ENCODE results near the gene NAGS. TPM values are rescaled to one million over a fixed set of nuclear protein-coding genes. Genes with fewer than 3 reads are reported as not detected.
A peak's percentile ranks its signal among the peaks of the same experiment; 100 is the strongest.
"Not testable (repeated sequence)": the region's sequence is repeated elsewhere in the genome, so short reads cannot be mapped to it uniquely, and the experiment has no call there.

Gene NAGS, protein sequence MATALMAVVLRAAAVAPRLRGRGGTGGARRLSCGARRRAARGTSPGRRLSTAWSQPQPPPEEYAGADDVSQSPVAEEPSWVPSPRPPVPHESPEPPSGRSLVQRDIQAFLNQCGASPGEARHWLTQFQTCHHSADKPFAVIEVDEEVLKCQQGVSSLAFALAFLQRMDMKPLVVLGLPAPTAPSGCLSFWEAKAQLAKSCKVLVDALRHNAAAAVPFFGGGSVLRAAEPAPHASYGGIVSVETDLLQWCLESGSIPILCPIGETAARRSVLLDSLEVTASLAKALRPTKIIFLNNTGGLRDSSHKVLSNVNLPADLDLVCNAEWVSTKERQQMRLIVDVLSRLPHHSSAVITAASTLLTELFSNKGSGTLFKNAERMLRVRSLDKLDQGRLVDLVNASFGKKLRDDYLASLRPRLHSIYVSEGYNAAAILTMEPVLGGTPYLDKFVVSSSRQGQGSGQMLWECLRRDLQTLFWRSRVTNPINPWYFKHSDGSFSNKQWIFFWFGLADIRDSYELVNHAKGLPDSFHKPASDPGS
- total RNA-seq, result 2.0 and 4.9 TPM in 2 replicates

- DNase-seq (ENCODE audit: low read depth in 2 of 2), result peak in 1 of 2 donors; percentile 40
These were observed at the start of gene NAGS for GRCh38 chr17:44004077-44004760. Gene NAGS (plus strand): TSS chr17:44004622. CDS start chr17:44004664, 42 bp downstream.

DNA sequence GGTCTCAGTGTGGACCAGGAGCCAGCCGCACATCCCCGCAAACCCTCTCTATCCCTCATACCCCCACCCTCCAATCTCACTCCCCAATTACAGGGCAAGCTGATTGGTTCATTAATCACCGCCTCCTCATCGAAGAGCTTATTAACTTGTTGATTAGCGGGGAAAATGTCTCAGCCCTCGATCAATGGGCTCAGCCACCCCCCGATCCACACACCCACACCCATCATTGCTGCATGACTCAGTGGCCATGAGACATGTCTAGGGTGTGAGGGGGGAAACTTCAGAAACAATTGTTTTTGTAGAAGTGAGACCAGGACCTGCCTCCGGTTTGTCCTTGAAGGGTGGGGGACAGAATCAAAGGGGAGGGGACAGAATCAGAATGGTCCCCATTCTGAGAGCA lies 48.2 kb upstream of the NAGS start:
- DNase-seq (ENCODE audit: low read depth in 2 of 2), result no peak

DNA sequence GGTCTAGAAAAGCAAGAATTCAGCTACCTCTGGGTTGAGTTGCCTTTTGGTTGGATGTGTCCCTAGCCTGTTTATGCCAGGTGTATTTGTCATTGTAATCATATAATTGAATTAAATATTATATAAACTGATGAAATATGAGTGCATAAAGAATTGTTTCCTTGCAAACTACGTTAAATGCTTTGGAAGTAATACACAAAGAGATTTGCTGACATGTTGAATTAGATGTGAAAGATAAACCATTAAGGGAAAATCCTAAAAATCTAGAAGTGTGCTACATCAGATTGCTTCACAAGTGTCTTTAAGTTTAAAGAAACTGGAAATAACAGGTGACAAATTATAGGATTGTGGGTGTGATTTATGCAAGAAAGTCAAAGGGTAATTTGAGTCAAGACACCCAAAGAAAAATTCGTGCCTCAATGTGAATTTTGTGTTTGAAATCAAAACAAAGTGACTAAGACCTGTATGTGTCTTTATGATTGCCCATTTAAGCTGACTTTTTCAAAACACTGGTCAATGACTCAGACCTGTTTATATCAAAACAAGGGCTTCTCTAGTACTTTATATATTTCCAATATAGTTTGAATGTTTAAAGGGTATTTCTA lies 45.6 kb upstream of the NAGS start:
- peak in 1 of 2 donors; percentile 12 for DNase-seq (ENCODE audit: low read depth in 2 of 2)

- not testable (repeated sequence) for DNase-seq (ENCODE audit: low read depth in 2 of 2)
These were observed 43.1 kb upstream of the NAGS start for GRCh38 chr17:43961292-43961691.

DNA sequence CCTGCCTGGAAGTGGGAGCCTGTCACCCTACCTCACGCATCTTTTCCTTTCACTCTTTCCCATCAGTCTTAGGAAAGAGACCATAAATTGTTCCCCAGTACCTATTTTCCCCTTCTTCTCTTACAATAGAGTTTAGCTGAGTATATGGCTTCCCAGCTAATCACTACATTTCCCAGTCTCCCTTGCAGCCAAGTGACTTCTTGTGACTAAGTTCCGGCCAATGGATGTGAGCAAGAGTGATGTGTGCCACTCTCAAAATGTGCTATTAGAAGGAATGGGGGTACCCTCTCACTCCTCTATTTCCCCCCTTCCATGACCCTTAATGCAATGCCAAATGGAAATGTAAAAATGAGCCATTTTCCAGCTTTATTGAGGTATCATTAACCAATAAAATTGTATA lies 42.5 kb upstream of the NAGS start:
- DNase-seq (ENCODE audit: low read depth in 2 of 2), result no peak

DNA sequence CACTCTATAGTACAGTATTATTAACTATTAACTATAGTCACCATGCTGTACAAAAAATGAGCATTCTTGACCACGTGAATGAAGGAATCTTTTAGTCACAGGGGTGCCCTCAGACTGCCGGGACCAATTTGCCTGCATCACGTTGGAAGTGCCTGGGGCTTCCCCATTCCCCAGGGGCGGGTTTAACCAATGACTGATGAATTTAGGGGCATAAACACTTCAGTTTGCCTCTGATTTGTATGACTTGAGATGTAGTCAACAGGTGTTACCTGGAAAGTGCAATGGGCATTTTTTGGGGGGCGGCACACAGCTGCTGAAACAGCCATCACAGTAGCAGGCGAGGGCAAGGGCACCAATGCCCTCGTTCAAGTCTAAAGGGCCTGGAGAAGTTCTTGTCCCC lies 41.9 kb upstream of the NAGS start:
- DNase-seq (ENCODE audit: low read depth in 2 of 2), result no peak

- no peak for DNase-seq (ENCODE audit: low read depth in 2 of 2)
These were observed 38.1 kb upstream of the NAGS start for GRCh38 chr17:43966276-43966675.

DNA sequence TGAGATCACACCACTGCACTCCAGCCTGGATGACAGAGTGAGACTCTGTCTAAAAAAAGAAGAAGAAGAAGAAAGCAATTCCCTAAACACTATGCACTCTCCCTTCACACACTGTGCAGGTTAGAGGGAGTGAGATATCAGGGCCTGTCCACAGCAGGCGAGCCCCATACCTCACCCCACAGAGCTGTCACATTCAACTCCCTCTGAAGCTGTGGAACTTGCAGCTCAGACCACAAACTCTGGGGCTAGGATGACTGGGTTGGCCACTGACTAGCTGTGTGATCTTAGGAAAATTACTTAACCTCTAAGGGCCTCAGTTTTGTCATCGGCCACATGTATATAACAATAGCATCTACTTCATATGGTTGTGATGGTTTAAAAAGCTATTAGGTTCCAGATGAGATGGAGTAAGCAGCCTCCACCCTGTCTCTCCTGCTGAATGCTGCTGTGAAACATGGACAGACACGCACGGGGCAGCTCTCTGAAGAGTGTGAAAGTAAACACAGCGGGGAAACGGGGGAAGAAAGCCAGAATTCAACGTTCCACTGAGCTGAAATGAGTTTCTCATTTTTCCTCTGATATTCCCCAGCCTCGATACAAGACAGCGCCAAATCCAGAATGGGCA lies 37.1 kb upstream of the NAGS start:
- no peak for DNase-seq (ENCODE audit: low read depth in 2 of 2)

- DNase-seq (ENCODE audit: low read depth in 2 of 2), result no peak
These were observed 34.1 kb upstream of the NAGS start for GRCh38 chr17:43970366-43970765.

DNA sequence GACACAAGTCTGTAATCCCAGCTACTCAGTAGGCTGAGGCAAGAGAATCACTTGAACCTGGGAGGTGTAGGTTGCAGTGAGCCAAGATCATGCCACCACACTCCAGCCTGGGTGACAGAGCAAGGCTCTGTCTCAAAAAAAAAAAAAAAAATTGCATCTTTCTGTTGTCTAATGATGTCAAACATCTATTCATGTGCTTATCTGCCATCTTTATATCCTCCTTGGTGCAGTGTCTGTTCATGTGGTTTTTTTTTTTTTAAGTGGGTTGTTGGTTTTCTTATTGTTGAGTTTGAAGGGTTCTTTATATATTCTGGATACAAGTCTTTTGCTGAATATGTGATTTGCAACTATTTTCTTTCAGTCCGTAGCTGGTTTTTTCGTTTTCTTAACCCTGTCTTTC lies 33.0 kb upstream of the NAGS start:
- not testable (repeated sequence) for DNase-seq (ENCODE audit: low read depth in 2 of 2)

DNA sequence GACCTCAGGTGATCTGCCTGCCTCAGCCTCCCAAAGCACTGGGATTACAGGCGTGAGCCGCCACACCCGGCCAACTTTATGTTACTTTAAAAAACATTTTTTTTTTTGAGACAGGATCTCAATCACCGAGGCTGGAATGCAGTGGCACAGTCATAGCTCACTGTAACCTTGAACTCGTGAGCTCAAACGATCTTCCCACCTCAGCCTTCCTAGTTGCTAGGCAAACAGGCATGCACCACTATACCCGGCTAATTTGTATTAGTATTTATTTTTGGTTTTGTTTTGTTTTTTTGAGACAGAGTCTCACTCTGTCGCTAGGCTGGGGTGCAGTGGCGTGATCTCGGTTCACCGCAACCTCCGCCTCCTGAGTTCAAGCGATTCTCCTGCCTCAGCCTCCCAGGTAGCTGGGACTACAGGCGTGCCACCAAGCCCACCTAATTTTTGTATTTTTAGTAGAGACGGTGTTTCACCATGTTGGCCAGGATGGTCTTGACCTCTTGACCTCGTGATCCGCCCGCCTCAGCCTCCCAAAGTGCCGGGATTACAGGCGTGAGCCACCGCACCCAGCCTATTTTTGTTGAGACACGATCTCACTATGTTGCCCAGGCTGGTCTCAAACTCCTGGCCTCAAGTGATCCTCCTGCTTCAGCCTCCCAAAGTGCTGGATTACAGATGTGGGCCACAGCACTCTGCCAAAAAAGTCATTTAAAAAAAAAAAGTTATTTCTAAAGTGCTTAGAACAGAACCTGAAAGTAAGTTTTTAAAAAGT lies 31.8 kb upstream of the NAGS start:
- DNase-seq (ENCODE audit: low read depth in 2 of 2), result not testable (repeated sequence)

DNA sequence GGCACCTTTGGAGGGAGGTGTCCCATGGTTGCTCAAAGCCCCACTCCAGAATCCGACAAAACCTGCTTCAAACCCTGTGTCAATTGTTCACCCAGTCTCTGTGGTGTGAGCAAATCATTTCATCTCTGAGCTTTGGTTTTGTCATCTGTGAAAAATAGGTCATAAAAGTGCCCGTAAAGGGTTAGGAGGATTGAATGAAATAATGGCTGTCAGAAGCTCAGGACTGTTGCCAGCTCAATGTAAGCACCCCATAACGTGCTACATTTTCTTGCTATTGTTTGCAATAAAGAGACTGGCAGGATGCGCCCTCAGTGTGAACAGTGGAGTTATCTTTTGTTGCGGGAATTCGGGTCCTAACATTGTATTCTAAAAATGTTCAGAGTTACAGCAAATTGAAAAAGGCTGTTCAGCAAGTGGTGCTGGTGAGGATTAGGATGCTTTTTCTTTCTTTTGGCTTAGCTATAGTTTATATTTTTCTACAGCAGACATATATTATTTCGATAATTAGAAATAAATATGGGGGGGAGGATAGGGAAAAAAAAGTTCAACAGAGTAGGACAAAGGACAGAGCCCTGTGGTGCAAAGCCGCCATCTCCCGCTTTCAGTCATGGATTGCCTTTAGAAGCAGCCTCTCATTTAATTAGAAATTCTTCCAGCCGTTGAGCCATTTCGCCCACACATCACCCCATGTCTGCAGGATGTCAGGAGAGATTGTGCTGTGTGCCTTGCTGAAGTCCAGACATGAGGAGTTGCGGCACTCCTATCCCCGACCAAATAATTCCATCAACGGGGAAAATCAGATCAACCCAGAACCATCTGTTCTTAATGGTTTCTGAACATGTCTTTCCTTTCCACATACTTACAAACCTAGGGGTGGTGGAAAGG lies 29.8 kb upstream of the NAGS start:
- no peak for DNase-seq (ENCODE audit: low read depth in 2 of 2)

- no peak for DNase-seq (ENCODE audit: low read depth in 2 of 2)
These were observed 28.5 kb upstream of the NAGS start for GRCh38 chr17:43975898-43976297.

- no peak for DNase-seq (ENCODE audit: low read depth in 2 of 2)
These were observed 27.2 kb upstream of the NAGS start for GRCh38 chr17:43976963-43977837.

- DNase-seq (ENCODE audit: low read depth in 2 of 2), result no peak
These were observed 26.3 kb upstream of the NAGS start for GRCh38 chr17:43978078-43978477.

- DNase-seq (ENCODE audit: low read depth in 2 of 2), result no peak
These were observed 25.4 kb upstream of the NAGS start for GRCh38 chr17:43979011-43979410.

DNA sequence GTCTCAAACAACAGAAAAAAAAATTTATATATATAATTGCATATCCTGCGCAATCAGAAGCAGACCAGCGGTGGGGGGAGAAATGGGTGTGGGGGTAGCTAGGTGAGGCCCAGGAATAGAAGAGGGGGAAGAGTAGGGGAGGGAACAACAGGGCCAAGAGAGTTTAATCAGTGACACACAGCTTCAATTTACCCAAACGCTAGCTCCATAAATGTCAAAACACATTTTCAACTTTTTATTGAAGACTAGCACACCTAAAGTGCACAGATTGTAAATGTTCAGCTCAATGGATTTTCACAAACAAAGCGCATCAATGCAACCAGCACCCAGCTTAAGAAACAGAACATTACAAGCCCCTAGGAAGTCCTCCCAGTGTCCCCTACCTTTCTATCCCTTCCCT lies 24.8 kb upstream of the NAGS start:
- DNase-seq (ENCODE audit: low read depth in 2 of 2), result no peak

DNA sequence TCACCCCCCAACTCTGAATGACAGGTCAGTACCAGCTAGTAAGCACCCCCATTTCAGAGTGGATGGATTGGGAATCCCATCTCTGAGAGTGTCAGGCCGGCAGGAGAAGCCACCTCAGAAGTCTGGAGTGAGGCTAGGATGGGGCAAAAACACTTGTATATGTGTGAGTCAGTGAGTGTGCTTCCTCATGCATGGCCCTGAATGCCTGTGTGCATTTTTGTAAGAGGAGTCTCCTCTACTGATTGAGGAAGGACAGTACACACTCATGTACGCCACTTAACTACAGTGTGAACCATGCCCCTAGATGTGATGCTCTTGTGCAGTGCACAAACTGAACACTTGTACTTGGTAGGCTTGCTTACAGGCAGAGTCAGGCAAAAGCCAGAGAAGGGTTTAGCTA lies 22.3 kb upstream of the NAGS start:
- no peak for DNase-seq (ENCODE audit: low read depth in 2 of 2)

GRCh38 chr17:43983196-43983514 lies 21.3 kb upstream of the NAGS start:
- no peak for DNase-seq (ENCODE audit: low read depth in 2 of 2)

All from dermis microvascular lymphatic vessel endothelial cell (primary cell).